ENCODE results near the gene PTTG1IP2. TPM values are rescaled to one million over a fixed set of nuclear protein-coding genes. Genes with fewer than 3 reads are reported as not detected.

PTTG1IP2 gene
- total and polyA plus RNA-seq, 10 of the 15 experiments (the other 5 are each of a cell fraction or from before 2014, with no cell fraction given) = not detected

GRCh38 chr7:90538405-90538804, 69.0 kb downstream of the PTTG1IP2 start:
- no peak for ATAC-seq
- no peak for TF ChIP-seq MXI1 (IDR thresholded peaks at IDR 0.05; ENCODE audit: low read depth, low read length)
- TF ChIP-seq IKZF2 (IDR thresholded peaks at IDR 0.05) = no peak
- TF ChIP-seq CBX5 (IDR thresholded peaks at IDR 0.05; ENCODE audit: low read depth) = no peak
- TF ChIP-seq POLR2A (IDR thresholded peaks at IDR 0.05; ENCODE audit: low read depth, low read length) = no peak
- TF ChIP-seq FOXK2 (IDR thresholded peaks at IDR 0.05) = no peak
- TF ChIP-seq ZZZ3 (IDR thresholded peaks at IDR 0.05; ENCODE audit: control insufficient read depth, insufficient read length, low read depth) = no peak
- no peak for TF ChIP-seq CUX1 (IDR thresholded peaks at IDR 0.05; ENCODE audit: insufficient replicate concordance, low read depth, low read length)
- no peak for TF ChIP-seq SMC3 (IDR thresholded peaks at IDR 0.05; ENCODE audit: borderline replicate concordance, low read length)
- no peak for TF ChIP-seq KLF5 (IDR thresholded peaks at IDR 0.05; ENCODE audit: partially characterized antibody)
- TF ChIP-seq MEF2B (IDR thresholded peaks at IDR 0.05; ENCODE audit: partially characterized antibody, poor library complexity, severe bottlenecking) = no peak
- TF ChIP-seq, protein P1, sequence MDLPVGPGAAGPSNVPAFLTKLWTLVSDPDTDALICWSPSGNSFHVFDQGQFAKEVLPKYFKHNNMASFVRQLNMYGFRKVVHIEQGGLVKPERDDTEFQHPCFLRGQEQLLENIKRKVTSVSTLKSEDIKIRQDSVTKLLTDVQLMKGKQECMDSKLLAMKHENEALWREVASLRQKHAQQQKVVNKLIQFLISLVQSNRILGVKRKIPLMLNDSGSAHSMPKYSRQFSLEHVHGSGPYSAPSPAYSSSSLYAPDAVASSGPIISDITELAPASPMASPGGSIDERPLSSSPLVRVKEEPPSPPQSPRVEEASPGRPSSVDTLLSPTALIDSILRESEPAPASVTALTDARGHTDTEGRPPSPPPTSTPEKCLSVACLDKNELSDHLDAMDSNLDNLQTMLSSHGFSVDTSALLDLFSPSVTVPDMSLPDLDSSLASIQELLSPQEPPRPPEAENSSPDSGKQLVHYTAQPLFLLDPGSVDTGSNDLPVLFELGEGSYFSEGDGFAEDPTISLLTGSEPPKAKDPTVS (IDR thresholded peaks at IDR 0.05; ENCODE audit: low read depth, low read length) = no peak
- no peak for TF ChIP-seq PAX5 (IDR thresholded peaks at IDR 0.05; ENCODE audit: borderline replicate concordance, low read depth, low read length)
- no peak for TF ChIP-seq BMI1 (IDR thresholded peaks at IDR 0.05; ENCODE audit: borderline replicate concordance)
- no peak for TF ChIP-seq ZNF274 (IDR thresholded peaks at IDR 0.05; ENCODE audit: insufficient read depth, insufficient read length)
- no peak for TF ChIP-seq NR2F1 (conservative IDR thresholded peaks at IDR 0.05)
- TF ChIP-seq MYB (IDR thresholded peaks at IDR 0.05; ENCODE audit: borderline replicate concordance, low read depth, low read length) = no peak
- no peak for TF ChIP-seq TCF7 (IDR thresholded peaks at IDR 0.05; ENCODE audit: borderline replicate concordance)
- TF ChIP-seq SREBF1 (IDR thresholded peaks at IDR 0.05; ENCODE audit: low read length) = no peak
- no peak for TF ChIP-seq ZSCAN29 (IDR thresholded peaks at IDR 0.05)
- H2AFZ ChIP-seq (ENCODE audit: control insufficient read depth, low read depth, low read length) = no peak overlapping the region
- H3K36me3 ChIP-seq (ENCODE audit: control insufficient read depth in 2 of 2, insufficient read depth in 2 of 2, low read length in 1 of 2) = no peaks in the 10 kb centered on the region
- WGBS (ENCODE audit: insufficient coverage, insufficient replicate concordance, low lambda C conversion rate, missing lambda C conversion rate) = 57% methylated on average over 2 of the region's 2 CpGs
- no peak overlapping the region for H3K27ac ChIP-seq (ENCODE audit: control insufficient read depth, insufficient read depth)
- SMC1A ChIA-PET (ENCODE audit: uncharacterized antibody, unreplicated experiment) = interaction anchor here (1.0 kb wide), 1 partner anchor 12 kb away, joined by 3 read pairs; no protein-coding TSS in a partner anchor
- no peak overlapping the region for H3K4me3 ChIP-seq
- CTCF ChIA-PET = interaction anchor here (1.3 kb wide), 1 partner anchor 83 kb away, joined by 4 read pairs; no protein-coding TSS in a partner anchor
- FAIRE-seq = no peak
- no TSS peak for BruUV-seq (replicated peaks)
- no peak for DNase-seq (ENCODE audit: low read depth, low spot score)
- H3K9me3 ChIP-seq (replicated peaks; ENCODE audit: control insufficient read depth, insufficient read depth, low read length) = no peaks in the 10 kb centered on the region; the same call in 2 of the 3 replicates
- H3K4me2 ChIP-seq (ENCODE audit: control insufficient read depth, insufficient read depth) = no peak overlapping the region
- intact Hi-C loops (cut with micrococcal nuclease; ENCODE audit: unreplicated experiment) (no loop called here), in situ Hi-C loops (cut with MboI) (no loop called here)
- RAD21 ChIA-PET (ENCODE audit: unreplicated experiment) = no interaction called here
- H3K4me1 ChIP-seq (ENCODE audit: control insufficient read depth, insufficient read depth, low read length) = peaks cover 4% of the 10 kb centered on the region; the same call in 1 of the 2 replicates
- no peaks in the 10 kb centered on the region for H3K79me2 ChIP-seq (ENCODE audit: control insufficient read depth, insufficient read depth, low read length)
- no peak overlapping the region for H3K9ac ChIP-seq (ENCODE audit: control insufficient read depth, insufficient read depth, low read length)
- POLR2A ChIA-PET = interaction anchor here (1.1 kb wide), 1 partner anchor 495 kb away, joined by 3 read pairs; no protein-coding TSS in a partner anchor
- no peaks in the 10 kb centered on the region; a peak in 1 of 4 replicates for H3K27me3 ChIP-seq (replicated peaks in 1 of 2; ENCODE audit: control insufficient read depth in 2 of 2, insufficient read depth in 2 of 2, low read length in 1 of 2)
- H4K20me1 ChIP-seq (ENCODE audit: control insufficient read depth, insufficient read depth) = no peaks in the 10 kb centered on the region
